Right cardiac atrium (tissue), 5 donors: ENCODE results near the gene FOXO3. TPM values are rescaled to one million over a fixed set of nuclear protein-coding genes. Genes with fewer than 3 reads are reported as not detected.
"Not testable (repeated sequence)": the region's sequence is repeated elsewhere in the genome, so short reads cannot be mapped to it uniquely, and the experiment has no call there.

Experiments
- ATAC-seq, 2 donors: fragments of 200-7000 bp; cut with Tn5 transposase; one replicate each; pipeline versions ENCODE4 v1.8.0 to v1.9.1; 2020; ENCODE audit warnings: moderate library complexity in 2 of 2, mild to moderate bottlenecking in 1 of 2
- DNase-seq, 3 donors: peaks; one replicate each; pipeline ENCODE4 v3.0.0-alpha.2; 2020
- H3K27ac ChIP-seq: one replicate; pipeline ENCODE4 v1.5.1; 2013; ENCODE audit warnings: mild to moderate bottlenecking, low read length, control low read depth, moderate library complexity
- H3K27me3 ChIP-seq: one replicate; pipeline ENCODE4 v1.6.1; 2013; ENCODE audit not compliant: control insufficient read depth, insufficient read depth
- H3K4me1 ChIP-seq: one replicate; pipeline ENCODE4 v1.6.1; 2013; ENCODE audit warnings: low read length; ENCODE audit not compliant: control insufficient read depth, insufficient read depth
- H3K4me3 ChIP-seq: one replicate; pipeline ENCODE4 v1.5.1; 2013; ENCODE audit warnings: low read length, control low read depth
- H3K9me3 ChIP-seq: one replicate; pipeline ENCODE4 v1.6.1; 2013; ENCODE audit warnings: low read length; ENCODE audit not compliant: control insufficient read depth
- WGBS: extraction: QIAGEN DNeasy Blood & Tissue Kit; methylation state at CpG from one replicate; pipeline ENCODE4 v1.1.7; 2013; 5-methylcytosine and 5-hydroxymethylcytosine counted together
- intact Hi-C, 4 donors: fragments of 100-400 bp; cut with DNase I; formaldehyde crosslinking; loops; one replicate each; pipeline versions ENCODE4 v1.11.0 to v1.14.0; 2022 to 2023
- polyA plus RNA-seq: library from polyadenylated mRNA; stranded (reverse); fragments of 200-250 nt; gene quantifications from one replicate; pipeline ENCODE4 v1.2.3, GENCODE V29; 2013
- total RNA-seq, 4 donors: library from RNA; stranded (reverse); fragmentation: NEBNext Ultra II Directional; extraction: Animal tissue kit (Norgen Biotek cat#: 25700); gene quantifications; one replicate each; pipeline ENCODE4 v1.2.1, GENCODE V29; 2021
- donor health status: healthy with polysubstance abuse.
- donor health status: DM: no; HTN: yes; CAD: no.
- donor health status: DM: no; HTN: no; CAD: no.
- donor health status: DM: no; HTN: yes; CAD: no; lungs with severe emphysema.
- donor health status: DM: yes; HTN: yes; CAD: no.

FOXO3 gene
- total and polyA plus RNA-seq, 5 donors: 16.4 to 50.0 (median 38.5) TPM

- H3K4me1 ChIP-seq, H3K27me3 ChIP-seq, H3K9me3 ChIP-seq, ATAC-seq, H3K4me3 ChIP-seq, DNase-seq, intact Hi-C loops, H3K27ac ChIP-seq: not testable (repeated sequence)
- WGBS: 89% methylated on average over 4 of the region's 4 CpGs
These were observed 24.7 kb upstream of the FOXO3 start for GRCh38 chr6:108535920-108536535.

GRCh38 chr6:108541843-108542759 lies 18.6 kb upstream of the FOXO3 start:
- DNase-seq: peak; percentile 62 to 81 (median 70)
- Histone ChIP-seq H3K4me3 (no peak overlapping the region), H3K9me3 (no peaks in the 10 kb centered on the region), H3K27me3 (no peaks in the 10 kb centered on the region), H3K27ac (no peak overlapping the region), H3K4me1 (no peaks in the 10 kb centered on the region)
- intact Hi-C loops: loop anchor here (1.0 to 10.0 kb wide), 8 partner anchors 240 to 533 kb away; no protein-coding TSS in a partner anchor
- 14% methylated on average over 5 of the region's 5 CpGs for WGBS
- peak; percentile 76 to 81 for ATAC-seq

GRCh38 chr6:108543175-108543940 lies 17.4 kb upstream of the FOXO3 start:
- H3K27me3 ChIP-seq: no peaks in the 10 kb centered on the region
- DNase-seq (no peak), ATAC-seq (no peak)
- H3K9me3 ChIP-seq: no peaks in the 10 kb centered on the region
- intact Hi-C loops: loop anchor here (2.0 to 10.0 kb wide), 7 partner anchors 239 to 531 kb away; no protein-coding TSS in a partner anchor
- no peaks in the 10 kb centered on the region for H3K4me1 ChIP-seq
- no peak overlapping the region for H3K4me3 ChIP-seq
- no peak overlapping the region for H3K27ac ChIP-seq
- WGBS: 80% methylated on average over 7 of the region's 7 CpGs

- Histone ChIP-seq H3K4me3 (no peak overlapping the region), H3K4me1 (no peaks in the 10 kb centered on the region), H3K27ac (no peak overlapping the region), H3K9me3 (no peaks in the 10 kb centered on the region), H3K27me3 (no peaks in the 10 kb centered on the region)
- ATAC-seq (peak in 1 of 2 donors; percentile 20), DNase-seq (no peak)
- intact Hi-C loops: loop anchor here (2.0 to 10.0 kb wide), 7 partner anchors 238 to 530 kb away; no protein-coding TSS in a partner anchor
- WGBS: 64% methylated on average over 3 of the region's 3 CpGs
These were observed 16.1 kb upstream of the FOXO3 start for GRCh38 chr6:108544606-108545005.

- Histone ChIP-seq H3K4me3 (no peak overlapping the region), H3K4me1 (no peaks in the 10 kb centered on the region), H3K9me3 (no peaks in the 10 kb centered on the region), H3K27me3 (no peaks in the 10 kb centered on the region), H3K27ac (no peak overlapping the region)
- DNase-seq (no peak), ATAC-seq (no peak)
- intact Hi-C loops: loop anchor here in 1 of 4 donors (10.0 kb wide), 2 partner anchors 288 to 528 kb away; no protein-coding TSS in a partner anchor
- WGBS: 81% methylated on average over 6 of the region's 6 CpGs
These were observed 14.4 kb upstream of the FOXO3 start for GRCh38 chr6:108546079-108547049.

GRCh38 chr6:108549241-108549640 lies 11.5 kb upstream of the FOXO3 start:
- intact Hi-C loops: loop anchor here in 1 of 4 donors (10.0 kb wide), 2 partner anchors 286 to 526 kb away; no protein-coding TSS in a partner anchor
- no peaks in the 10 kb centered on the region for H3K27me3 ChIP-seq
- ATAC-seq (no peak), DNase-seq (no peak)
- H3K4me1 ChIP-seq: no peaks in the 10 kb centered on the region
- no peak overlapping the region for H3K4me3 ChIP-seq
- H3K27ac ChIP-seq: no peak overlapping the region
- no peaks in the 10 kb centered on the region for H3K9me3 ChIP-seq
- 90% methylated on average over 1 of the region's 1 CpG for WGBS

GRCh38 chr6:108549741-108550140 lies 11.0 kb upstream of the FOXO3 start:
- Histone ChIP-seq H3K4me1 (no peaks in the 10 kb centered on the region), H3K27me3 (no peaks in the 10 kb centered on the region), H3K4me3 (no peak overlapping the region), H3K9me3 (no peaks in the 10 kb centered on the region), H3K27ac (no peak overlapping the region)
- 73% methylated on average over 3 of the region's 3 CpGs for WGBS
- ATAC-seq (no peak), DNase-seq (no peak)
- intact Hi-C loops: loop anchor here in 2 of 4 donors (10.0 kb wide), 3 partner anchors 235 to 525 kb away; no protein-coding TSS in a partner anchor

GRCh38 chr6:108550256-108550655 lies 10.5 kb upstream of the FOXO3 start:
- ATAC-seq (no peak), DNase-seq (no peak)
- 45% methylated on average over 3 of the region's 3 CpGs for WGBS
- intact Hi-C loops: loop anchor here in 1 of 4 donors (10.0 kb wide), 1 partner anchor 235 kb away; no protein-coding TSS in a partner anchor
- Histone ChIP-seq H3K4me1 (no peaks in the 10 kb centered on the region), H3K4me3 (no peak overlapping the region), H3K27ac (no peak overlapping the region), H3K9me3 (no peaks in the 10 kb centered on the region), H3K27me3 (no peaks in the 10 kb centered on the region)

GRCh38 chr6:108555399-108556052 lies 5.2 kb upstream of the FOXO3 start:
- H3K4me3 ChIP-seq: no peak overlapping the region
- peak overlapping the region; percentile 65 for H3K27ac ChIP-seq
- DNase-seq: peak; percentile 53 to 76 (median 73)
- no peak for ATAC-seq
- no peaks in the 10 kb centered on the region for H3K9me3 ChIP-seq
- H3K27me3 ChIP-seq: no peaks in the 10 kb centered on the region
- intact Hi-C loops: loop anchor here in 2 of 4 donors (5.0 to 10.0 kb wide), 3 partner anchors 229 to 517 kb away; no protein-coding TSS in a partner anchor
- H3K4me1 ChIP-seq: peaks cover 3% of the 10 kb centered on the region
- WGBS: 62% methylated on average over 7 of the region's 7 CpGs
